Left lobe of liver (tissue), 2 donors: ENCODE data around the gene SSRP1. TPM values are rescaled to one million over a fixed set of nuclear protein-coding genes. Genes with fewer than 3 reads are reported as not detected.
"Not testable (repeated sequence)": the region's sequence is repeated elsewhere in the genome, so short reads cannot be mapped to it uniquely, and the experiment has no call there.

ENCODE experiments used
- ATAC-seq: fragments of 200-7000 bp; cut with Tn5 transposase; one replicate; pipeline ENCODE4 v1.9.1; 2020; ENCODE audit warnings: mild to moderate bottlenecking, moderate library complexity
- DNase-seq: peaks from one replicate; pipeline ENCODE4 v3.0.0-alpha.2; 2020; ENCODE audit warnings: low spot score
- total RNA-seq: library from RNA; stranded (reverse); gene quantifications from one replicate; pipeline ENCODE4 v1.2.1, GENCODE V29; 2021
- donor health status: DM: no; HTN: no; CAD: no; lungs with moderate emphysema.
- donor health status: DM: no; HTN: yes; CAD: no.

Gene SSRP1
- total RNA-seq, 1 donor from 2014 or later = 24.3 TPM

DNA sequence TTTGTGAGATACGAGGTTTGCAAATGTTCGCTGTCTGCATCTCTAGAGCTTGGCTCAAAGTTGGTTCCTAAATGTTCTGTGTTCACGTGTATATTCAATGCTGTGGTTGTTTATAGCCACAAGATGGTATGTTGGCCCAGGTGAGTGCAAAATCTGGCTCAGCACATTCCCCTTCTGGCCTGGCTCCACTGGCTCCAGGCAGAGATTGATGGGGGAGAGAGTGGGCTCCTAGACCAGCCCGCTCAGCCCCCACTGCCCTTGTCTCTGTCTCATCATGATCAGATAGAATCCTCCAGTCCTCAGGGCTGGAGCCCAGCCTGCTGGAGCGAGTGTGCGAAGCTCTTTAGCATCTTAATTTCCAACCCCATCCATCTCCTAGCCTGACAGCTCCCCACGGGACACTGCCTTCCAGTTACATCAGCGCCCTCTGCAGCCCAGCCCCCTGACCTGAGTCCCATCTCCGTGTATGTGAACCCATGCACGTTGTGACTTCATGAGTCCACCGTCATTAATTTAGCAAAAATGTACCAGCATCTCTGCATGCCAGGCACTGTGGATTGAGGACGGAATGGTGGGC lies 4.4 kb upstream of the SSRP1 start:
- peak; percentile 32 for ATAC-seq

DNA sequence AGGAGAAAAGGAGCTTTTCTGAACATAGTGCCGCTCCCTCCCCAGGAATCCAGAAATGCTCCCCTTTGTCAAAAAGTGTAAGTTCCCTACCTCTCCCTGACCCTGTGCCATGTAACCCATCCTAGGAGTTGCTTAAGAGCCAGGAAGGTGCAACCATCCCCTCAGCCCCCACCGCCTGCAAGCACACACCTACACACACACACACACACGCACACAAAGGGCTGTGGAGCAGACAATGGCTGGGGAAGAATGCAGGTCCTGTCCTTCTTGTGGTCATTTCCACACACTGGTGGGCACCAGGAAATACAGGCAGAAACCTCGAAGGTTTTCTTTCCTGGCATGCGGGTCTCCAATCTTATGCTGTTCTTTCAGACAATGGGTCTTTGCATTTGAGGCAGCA lies 3.6 kb upstream of the SSRP1 start:
- DNase-seq = no peak
- no peak for ATAC-seq

More for the DNA sequence above, 4.4 kb upstream of the SSRP1 start:
- no peak for DNase-seq

DNA sequence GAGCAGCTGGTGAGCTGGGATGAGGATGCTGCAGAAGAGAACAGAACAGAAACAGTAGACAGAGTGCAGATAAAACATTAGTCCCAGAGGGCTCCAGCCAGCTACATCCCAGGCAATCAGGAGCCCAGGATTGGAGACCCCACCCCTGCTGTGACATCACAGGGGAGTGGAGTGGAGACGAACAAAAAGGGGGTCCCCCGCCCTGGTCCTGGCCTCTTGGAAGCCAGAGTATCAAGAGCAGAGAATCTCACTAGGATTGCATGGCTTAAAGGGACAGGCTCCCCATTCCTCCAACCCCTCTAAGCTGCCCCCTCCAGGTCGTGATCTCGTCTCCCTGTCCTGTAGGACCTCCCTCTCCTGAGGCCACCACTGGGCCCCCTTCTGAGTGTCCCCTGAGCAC lies 2.5 kb upstream of the SSRP1 start, which contains the start of gene P2RX3:
P2RX3 (plus strand) TSS at position 211 of the 400 bp plus-strand sequence. CDS start 199 bp downstream, outside the sequence.
- no peak for DNase-seq
- no peak for ATAC-seq

GRCh38 chr11:57336856-57337255 lies 1.2 kb upstream of the SSRP1 start:
- not testable (repeated sequence) for ATAC-seq, DNase-seq

DNA sequence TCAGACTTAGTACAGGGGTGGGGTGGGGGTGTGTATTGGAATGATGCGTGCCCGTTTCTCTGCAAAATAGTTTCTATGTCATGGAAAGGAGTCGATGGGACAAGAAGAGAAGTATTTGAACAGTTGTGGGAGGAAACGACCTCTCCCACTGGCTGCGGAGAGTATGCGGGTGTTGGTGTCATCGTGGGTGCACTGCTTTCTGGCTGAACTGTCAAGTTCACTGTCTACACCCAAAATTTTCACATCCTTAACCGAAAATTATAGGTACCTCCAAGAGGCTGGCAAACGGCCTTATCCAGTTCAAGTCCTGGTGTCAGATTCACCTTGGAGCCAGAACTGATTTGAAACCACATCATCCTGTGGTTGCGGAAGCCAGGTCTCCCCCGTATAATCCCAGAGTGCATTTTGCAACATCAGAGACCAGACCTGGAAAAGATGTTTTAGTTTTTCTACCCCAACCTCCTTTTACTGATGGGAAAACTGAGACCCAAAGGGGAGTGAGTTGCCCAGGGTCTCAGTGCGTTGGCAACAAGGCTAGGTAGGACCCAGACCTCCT lies 497 bp upstream of the SSRP1 start:
- no peak for ATAC-seq
- DNase-seq = no peak

DNA sequence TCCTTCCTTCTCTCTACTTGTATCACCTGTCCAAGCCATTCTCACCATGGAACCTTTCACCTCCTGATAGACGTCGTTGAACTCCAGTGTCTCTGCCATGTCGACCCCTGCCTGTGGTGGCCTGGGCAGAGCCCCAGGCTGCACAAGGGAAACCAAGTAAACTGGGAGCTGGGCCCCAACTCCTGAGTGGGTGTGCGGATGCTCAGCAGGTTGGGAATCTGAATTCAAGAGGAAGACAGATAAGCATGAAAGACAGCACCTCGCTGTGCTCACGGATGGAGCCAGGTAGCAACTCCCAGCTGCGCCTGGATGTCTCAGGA lies 709 bp downstream of the SSRP1 start:
- no peak for ATAC-seq
- no peak for DNase-seq

GRCh38 chr11:57332694-57333440 lies 2.8 kb downstream of the SSRP1 start:
- no peak for ATAC-seq
- no peak for DNase-seq

DNA sequence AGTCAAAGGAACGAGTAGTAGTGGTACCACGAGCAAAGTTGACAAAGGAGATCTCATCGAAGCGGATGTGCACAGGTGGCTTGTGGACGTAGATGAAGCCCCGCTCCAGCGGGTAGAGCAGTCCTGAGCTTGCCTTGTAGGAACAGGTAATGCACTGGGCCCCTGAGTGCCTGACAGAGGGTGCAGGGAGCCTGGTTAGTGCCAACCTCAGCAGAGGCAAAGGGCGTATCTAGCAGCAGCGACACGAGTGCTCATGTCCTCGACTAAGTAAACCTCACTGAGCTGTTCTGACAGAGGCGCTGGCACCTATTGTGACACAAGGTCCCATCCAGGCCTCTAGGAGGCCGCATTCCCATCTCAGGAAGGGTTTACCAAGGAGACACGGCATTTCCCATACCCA lies 4.0 kb downstream of the SSRP1 start:
- DNase-seq (no peak), ATAC-seq (no peak)

DNA sequence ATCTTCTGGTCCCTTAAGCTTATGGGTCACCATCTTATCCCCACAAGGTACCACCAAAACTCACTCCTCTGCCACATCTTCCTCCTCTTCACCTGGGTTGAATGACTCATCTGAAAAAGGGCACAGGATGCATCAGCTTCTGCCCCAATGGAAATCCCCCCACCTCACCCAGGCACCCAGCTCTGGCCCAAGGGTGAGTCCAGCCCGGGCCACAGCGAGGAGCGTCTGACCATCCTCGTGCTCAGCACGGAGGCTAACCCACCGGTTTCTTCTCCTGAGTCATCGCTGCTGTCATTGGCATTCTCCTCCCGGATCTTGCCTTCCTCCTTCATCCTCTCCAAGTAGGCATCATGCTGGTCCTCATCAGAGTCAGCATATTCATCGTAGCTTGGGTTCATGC lies 5.7 kb downstream of the SSRP1 start:
- DNase-seq = no peak

GRCh38 chr11:57327721-57328120 lies 8.0 kb downstream of the SSRP1 start:
- ATAC-seq = no peak
- DNase-seq = no peak

More for the DNA sequence above, 5.7 kb downstream of the SSRP1 start:
- no peak for ATAC-seq

DNA sequence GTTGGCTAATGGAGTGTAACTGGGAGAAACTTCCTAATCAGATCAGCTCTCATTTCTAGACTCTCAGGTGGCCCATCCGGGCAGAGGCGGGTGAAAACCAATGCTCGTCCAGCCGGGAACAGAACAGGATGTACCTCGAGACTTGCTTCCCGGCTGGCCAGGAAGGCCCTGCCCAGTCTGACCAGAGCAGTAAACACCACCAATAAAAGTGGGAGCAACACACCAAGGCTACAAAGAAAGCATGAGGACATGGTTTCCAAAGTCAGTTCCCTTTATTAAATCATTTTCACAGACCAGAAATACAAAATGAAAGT lies 10.0 kb downstream of the SSRP1 start:
- DNase-seq (peak; percentile 65), ATAC-seq (peak; percentile 19)

GRCh38 chr11:57324886-57325734 lies 10.6 kb downstream of the SSRP1 start, which contains the start of gene TNKS1BP1:
TSS of gene TNKS1BP1 (minus strand) at chr11:57324952. CDS start at chr11:57321885, 3,067 bp downstream.
- DNase-seq (peak; percentile 99), ATAC-seq (peak; percentile 81)

GRCh38 chr11:57324154-57324885 lies 11.4 kb downstream of the SSRP1 start:
- no peak for DNase-seq
- ATAC-seq = peak; percentile 2

GRCh38 chr11:57323855-57324153 lies 11.9 kb downstream of the SSRP1 start:
- no peak for DNase-seq

GRCh38 chr11:57323167-57323854 lies 12.4 kb downstream of the SSRP1 start:
- ATAC-seq (no peak), DNase-seq (no peak)

More at GRCh38 chr11:57323855-57324153, 11.9 kb downstream of the SSRP1 start:
- no peak for ATAC-seq

DNA sequence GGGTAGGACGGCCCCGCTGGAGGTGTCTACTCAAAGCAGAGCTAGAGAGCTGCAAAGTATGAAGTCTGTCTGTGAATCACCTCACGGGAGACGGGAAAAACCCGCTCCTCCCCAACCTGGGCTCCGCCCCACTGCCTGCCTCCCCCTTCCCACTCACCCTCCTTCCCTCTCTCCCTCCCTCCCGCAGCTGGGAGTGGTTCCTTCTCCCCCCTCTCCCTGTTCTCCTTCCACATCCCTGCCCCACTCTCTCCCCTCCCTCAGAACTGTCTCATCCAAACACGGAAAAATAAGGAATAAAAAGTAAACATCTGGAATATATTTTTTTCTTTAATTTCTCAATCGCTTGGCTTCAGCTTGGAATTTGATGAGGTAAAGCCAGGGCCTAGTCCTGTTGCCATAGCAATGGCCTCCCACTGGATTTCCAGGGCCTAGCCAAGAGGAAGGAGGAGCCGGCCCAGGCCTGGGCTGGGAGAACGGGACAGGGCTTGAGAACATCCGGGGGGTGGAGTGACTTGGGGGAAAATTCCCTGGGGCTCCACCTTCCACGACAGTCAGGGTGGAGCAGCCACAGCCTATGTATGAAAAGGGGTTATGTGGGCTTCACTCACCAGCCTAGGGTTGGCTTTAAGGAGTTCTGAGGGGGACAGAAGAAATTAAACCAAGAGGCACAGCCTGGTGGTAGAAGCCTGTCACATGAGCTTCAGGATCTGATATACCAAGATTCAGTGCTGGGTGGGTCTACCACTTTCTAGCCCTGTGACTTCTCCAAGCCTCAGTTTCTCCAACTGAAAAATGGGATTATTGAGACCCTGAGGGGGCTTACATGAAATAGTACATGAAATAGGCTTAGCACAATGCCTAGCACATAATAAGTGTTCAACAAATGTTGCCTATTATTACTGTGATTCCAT lies 13.2 kb downstream of the SSRP1 start:
- ATAC-seq = peak; percentile 65

GRCh38 chr11:57321388-57322255 lies 14.1 kb downstream of the SSRP1 start:
- no peak for DNase-seq
- no peak for ATAC-seq

More for the DNA sequence above, 13.2 kb downstream of the SSRP1 start:
- DNase-seq = peak; percentile 90

DNA sequence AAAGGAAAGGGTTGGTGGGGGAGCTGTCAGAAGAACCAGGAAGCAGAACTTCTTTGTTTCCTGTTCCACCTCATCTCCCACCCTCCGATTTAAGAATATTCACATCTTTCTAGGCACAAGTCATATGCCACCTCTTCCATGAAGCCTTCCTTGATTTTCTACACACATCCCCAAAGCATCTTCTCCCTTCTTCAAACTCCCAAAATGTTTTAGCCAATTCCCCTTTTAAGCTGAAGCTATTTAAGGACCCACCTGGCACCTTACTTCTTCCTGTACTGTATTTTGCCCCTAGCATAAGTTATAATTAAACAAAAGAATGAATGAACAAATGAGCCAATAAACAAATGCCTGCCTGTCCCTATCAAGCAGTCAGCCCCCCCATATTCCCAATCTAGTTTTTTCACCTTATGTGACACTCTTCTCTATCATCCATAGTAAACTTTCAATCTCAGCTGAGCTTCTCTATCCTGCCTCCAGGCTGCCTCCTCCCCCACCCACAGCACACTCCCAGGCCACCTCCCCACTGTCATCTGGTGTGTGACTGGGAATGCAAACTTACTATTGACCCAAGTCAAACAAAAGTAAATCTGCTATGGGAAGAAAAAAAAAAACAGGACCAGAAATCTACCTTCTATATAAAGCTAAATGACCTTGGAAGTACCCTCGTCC lies 14.8 kb downstream of the SSRP1 start:
- DNase-seq = no peak
- ATAC-seq = peak; percentile 11
